Measurements from ENCODE around the gene SHTN1. TPM values are rescaled to one million over a fixed set of nuclear protein-coding genes. Genes with fewer than 3 reads are reported as not detected.

Gene SHTN1
- total RNA-seq = under 1 TPM; 0.08 TPM

DNA sequence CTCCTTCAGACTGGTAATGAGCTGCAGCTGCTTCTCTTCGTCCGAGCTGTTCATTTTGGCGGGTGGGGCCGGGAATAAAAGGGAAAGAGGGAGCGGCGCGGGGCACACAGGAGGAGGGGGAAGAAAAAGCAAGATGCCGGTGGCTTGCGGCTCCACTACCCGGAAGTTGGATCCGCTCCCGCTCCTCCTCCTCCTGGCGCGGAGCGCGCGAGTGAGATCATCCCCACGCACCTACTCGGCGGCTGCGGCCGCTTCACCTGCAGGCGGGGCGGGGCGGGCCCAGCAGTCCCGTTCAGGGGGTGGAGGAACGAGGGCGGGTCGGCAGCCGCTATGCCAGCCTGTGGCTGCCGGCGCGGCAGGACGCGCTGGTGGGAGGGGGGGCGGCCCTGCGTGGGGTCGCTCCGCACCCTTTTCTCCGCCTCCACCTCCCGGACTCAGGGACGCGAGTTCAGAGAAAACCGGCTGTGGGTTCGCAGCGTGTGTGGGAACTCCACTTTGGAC, at the start of gene SHTN1:
Gene SHTN1 (minus strand): TSS at position 162 of the 501 bp plus-strand sequence. CDS start 108 bp downstream, at position 54.
- H3K27me3 Mint-ChIP-seq = peaks cover 52% of the 10 kb centered on the region

GRCh38 chr10:117053482-117053881, 48.5 kb upstream of the SHTN1 start:
- no peak overlapping the region for H3K4me3 Mint-ChIP-seq
- DNase-seq = no peak
- peaks cover 15% of the 10 kb centered on the region for H3K27me3 Mint-ChIP-seq
- H3K27ac Mint-ChIP-seq = no peak overlapping the region
- no peaks in the 10 kb centered on the region for H3K36me3 Mint-ChIP-seq
- no peaks in the 10 kb centered on the region for H3K4me1 Mint-ChIP-seq
- H3K9me3 Mint-ChIP-seq = peaks cover 11% of the 10 kb centered on the region

More for the DNA sequence above, at the start of gene SHTN1:
- Mint-ChIP-seq H3K4me3 (peak within 1 kb of the TSS; percentile 65), H3K4me1 (no peaks in the 10 kb centered on the region), H3K9me3 (no peaks in the 10 kb centered on the region), H3K36me3 (no peaks in the 10 kb centered on the region), H3K27ac (no peak within 1 kb of the TSS)
- DNase-seq = peak; percentile 24

GRCh38 chr10:117047947-117048346, 43.0 kb upstream of the SHTN1 start:
- DNase-seq = no peak
- Mint-ChIP-seq H3K36me3 (peaks cover 2% of the 10 kb centered on the region), H3K9me3 (peaks cover 15% of the 10 kb centered on the region), H3K27me3 (peaks cover 9% of the 10 kb centered on the region), H3K4me1 (no peaks in the 10 kb centered on the region), H3K27ac (no peak overlapping the region), H3K4me3 (no peak overlapping the region)

- H3K4me1 Mint-ChIP-seq = no peaks in the 10 kb centered on the region
- H3K4me3 Mint-ChIP-seq = no peak overlapping the region
- no peaks in the 10 kb centered on the region for H3K9me3 Mint-ChIP-seq
- H3K27me3 Mint-ChIP-seq = peaks cover 11% of the 10 kb centered on the region
- H3K27ac Mint-ChIP-seq = no peak overlapping the region
- DNase-seq = no peak
- no peaks in the 10 kb centered on the region for H3K36me3 Mint-ChIP-seq
These were observed 11.3 kb upstream of the SHTN1 start for GRCh38 chr10:117016266-117016665.

DNA sequence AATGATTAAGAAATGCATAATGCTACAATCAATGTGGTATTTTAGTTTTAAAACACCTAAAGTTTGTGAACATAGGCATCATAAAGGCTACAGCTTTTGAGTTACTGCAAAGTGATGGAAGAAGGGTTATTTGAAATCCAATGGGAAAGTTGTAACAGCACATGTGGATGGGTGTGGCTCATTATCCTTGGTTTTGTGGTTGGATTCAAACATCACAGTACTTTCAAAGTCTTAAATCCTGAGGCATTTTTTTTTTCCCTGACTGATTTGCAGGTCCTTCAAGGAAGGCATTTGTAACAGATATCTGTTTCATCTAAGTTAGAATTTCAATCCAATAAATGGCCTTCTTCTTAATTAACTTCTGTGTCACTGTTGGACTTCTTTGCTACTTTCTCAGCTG, 9.8 kb upstream of the SHTN1 start:
- H3K36me3 Mint-ChIP-seq = no peaks in the 10 kb centered on the region
- no peak overlapping the region for H3K4me3 Mint-ChIP-seq
- H3K27ac Mint-ChIP-seq = no peak overlapping the region
- no peaks in the 10 kb centered on the region for H3K4me1 Mint-ChIP-seq
- H3K9me3 Mint-ChIP-seq = no peaks in the 10 kb centered on the region
- DNase-seq = no peak
- H3K27me3 Mint-ChIP-seq = peaks cover 11% of the 10 kb centered on the region

GRCh38 chr10:117007080-117007479, 2.1 kb upstream of the SHTN1 start:
- Mint-ChIP-seq H3K36me3 (no peaks in the 10 kb centered on the region), H3K4me3 (no peak overlapping the region), H3K27ac (no peak overlapping the region), H3K9me3 (no peaks in the 10 kb centered on the region), H3K27me3 (peaks cover 52% of the 10 kb centered on the region), H3K4me1 (no peaks in the 10 kb centered on the region)
- DNase-seq = no peak

DNA sequence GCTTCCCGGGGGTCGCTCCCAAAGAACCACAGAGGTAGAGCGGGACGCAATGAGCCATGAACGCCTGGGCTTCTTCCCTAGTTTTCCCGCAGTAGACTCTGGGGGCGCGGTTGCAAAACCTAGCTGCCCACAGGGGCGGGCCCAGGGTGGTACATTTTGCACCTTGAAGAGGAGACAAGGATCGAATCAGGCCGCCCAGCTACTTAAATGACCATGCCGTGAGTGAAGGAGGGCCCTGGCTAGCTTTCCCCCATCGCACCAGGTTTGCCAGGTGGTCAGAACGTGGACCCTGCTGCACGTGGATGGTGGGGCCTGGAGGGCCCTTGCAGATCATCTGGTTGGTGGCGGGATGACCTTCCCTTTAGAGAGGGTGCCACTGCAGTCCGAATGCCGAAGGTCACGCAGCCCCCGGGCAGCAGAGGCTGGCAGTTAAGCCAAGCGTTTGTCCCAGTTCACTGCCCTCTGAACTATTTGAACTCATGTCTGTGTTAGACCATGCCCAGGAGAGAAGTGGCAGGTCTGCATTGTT, 604 bp upstream of the SHTN1 start:
- Mint-ChIP-seq H3K27ac (no peak overlapping the region), H3K4me1 (no peaks in the 10 kb centered on the region), H3K4me3 (peak overlapping the region; percentile 29), H3K27me3 (peaks cover 52% of the 10 kb centered on the region), H3K9me3 (no peaks in the 10 kb centered on the region), H3K36me3 (no peaks in the 10 kb centered on the region)
- DNase-seq = no peak

DNA sequence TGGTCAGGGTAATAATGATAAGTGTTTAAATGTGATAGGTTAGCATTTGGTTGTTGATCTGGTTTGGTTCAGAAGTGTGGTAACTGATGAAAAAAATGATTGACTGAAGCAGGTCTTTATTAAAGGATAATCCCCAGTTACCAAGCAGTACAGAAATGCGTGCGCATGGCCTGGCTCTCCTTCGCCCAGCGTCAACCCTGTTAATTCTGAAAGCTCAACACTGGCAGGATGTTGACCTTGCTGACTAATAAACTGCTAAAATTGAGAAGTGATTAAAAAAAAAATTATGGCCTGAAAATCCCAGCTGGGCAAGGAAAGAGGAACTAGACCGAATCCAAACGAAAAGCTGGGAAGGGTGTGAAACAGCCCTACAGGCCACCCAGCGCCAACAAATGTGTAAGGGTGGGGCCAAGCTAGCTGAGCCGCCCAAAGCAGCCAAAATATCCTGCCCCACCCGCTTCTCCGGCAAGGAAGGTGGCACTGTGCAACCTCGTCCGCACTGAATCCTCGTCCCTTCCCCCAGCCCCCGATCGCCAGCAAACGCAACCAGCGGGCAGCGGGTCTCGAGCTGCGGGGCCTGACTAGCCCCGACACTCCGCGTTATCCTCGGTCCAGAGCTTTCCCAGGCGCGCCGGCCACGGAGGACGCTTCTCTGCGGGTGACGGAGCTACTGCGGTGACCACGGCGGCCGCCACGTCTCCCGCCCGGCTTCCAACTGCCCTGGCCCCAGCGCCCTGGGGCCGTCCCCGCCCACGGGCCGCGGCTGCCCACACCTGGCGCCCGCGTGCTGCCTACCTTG, 561 bp downstream of the SHTN1 start:
- no peaks in the 10 kb centered on the region for H3K4me1 Mint-ChIP-seq
- no peaks in the 10 kb centered on the region for H3K9me3 Mint-ChIP-seq
- H3K36me3 Mint-ChIP-seq = no peaks in the 10 kb centered on the region
- no peak overlapping the region for H3K27ac Mint-ChIP-seq
- H3K4me3 Mint-ChIP-seq = peak overlapping the region; percentile 65
- DNase-seq = no peak
- peaks cover 55% of the 10 kb centered on the region for H3K27me3 Mint-ChIP-seq

GRCh38 chr10:117003336-117003735, 1.7 kb downstream of the SHTN1 start:
- Mint-ChIP-seq H3K4me3 (no peak overlapping the region), H3K9me3 (no peaks in the 10 kb centered on the region), H3K27ac (no peak overlapping the region), H3K27me3 (peaks cover 55% of the 10 kb centered on the region), H3K36me3 (no peaks in the 10 kb centered on the region), H3K4me1 (no peaks in the 10 kb centered on the region)
- DNase-seq = no peak

GRCh38 chr10:117002206-117002605, 2.8 kb downstream of the SHTN1 start:
- Mint-ChIP-seq H3K36me3 (no peaks in the 10 kb centered on the region), H3K27ac (no peak overlapping the region), H3K4me1 (no peaks in the 10 kb centered on the region), H3K4me3 (no peak overlapping the region), H3K27me3 (peaks cover 46% of the 10 kb centered on the region), H3K9me3 (no peaks in the 10 kb centered on the region)
- DNase-seq = no peak

DNA sequence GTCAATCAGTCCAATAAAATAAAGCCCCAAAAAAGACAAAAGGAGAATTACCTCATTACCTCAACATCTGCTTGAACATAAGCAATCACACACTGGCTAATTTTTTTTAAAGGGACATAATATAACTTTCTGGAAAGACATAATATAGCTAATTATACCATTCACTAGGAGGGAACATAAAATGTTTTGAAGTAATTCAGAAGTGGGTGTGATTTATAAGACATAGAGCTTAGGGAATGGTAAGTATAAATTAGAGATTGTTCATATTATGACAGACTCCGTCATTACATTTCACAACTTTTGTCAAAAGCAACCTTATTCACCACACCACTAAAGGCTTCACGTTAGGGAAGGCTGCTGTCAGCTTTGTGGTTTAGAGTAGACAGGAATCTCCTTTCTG, 3.8 kb downstream of the SHTN1 start:
- H3K27me3 Mint-ChIP-seq = peaks cover 37% of the 10 kb centered on the region
- no peaks in the 10 kb centered on the region for H3K4me1 Mint-ChIP-seq
- no peak overlapping the region for H3K4me3 Mint-ChIP-seq
- no peak for DNase-seq
- no peaks in the 10 kb centered on the region for H3K9me3 Mint-ChIP-seq
- H3K27ac Mint-ChIP-seq = no peak overlapping the region
- no peaks in the 10 kb centered on the region for H3K36me3 Mint-ChIP-seq

DNA sequence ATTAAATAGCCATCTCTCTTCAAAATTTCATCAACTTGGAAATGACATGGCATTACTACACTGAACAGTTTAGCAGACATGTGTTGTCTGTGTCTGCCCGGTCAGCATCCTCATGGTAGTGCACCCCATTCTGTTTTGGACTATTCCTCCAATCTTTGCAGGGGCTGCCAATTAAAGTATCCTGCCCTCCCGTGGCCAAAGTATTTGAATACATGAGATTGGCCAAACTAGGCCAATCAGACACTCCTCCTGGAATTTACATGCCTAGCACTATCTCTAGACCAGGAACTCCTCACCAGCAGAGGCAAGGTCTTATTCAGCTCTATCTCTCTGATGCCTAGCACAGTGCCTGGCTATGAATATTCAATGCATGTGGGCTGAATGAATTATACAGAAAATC, 4.4 kb downstream of the SHTN1 start:
- no peak for DNase-seq

DNA sequence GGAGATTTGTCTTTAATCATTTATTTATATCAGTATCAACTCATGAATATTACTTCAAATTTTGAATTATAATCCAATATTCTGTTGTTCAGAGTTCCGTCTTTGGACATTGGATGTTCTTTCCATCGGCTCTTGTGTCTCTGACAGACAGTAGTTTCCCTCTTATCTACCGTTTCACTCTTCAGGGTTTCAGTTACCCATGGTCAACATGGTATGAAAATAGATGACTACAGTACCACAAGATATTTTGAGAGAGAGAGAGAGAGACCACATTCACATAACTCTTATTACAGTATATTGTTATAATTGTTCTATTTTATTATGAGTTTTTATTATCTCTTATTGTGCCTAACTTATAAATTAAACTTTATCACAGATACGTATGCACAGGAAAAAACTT, 6.8 kb downstream of the SHTN1 start:
- Mint-ChIP-seq H3K27me3 (peaks cover 20% of the 10 kb centered on the region), H3K36me3 (no peaks in the 10 kb centered on the region), H3K9me3 (no peaks in the 10 kb centered on the region), H3K4me1 (no peaks in the 10 kb centered on the region), H3K4me3 (no peak overlapping the region), H3K27ac (no peak overlapping the region)
- no peak for DNase-seq

More for the DNA sequence above, 4.4 kb downstream of the SHTN1 start:
- Mint-ChIP-seq H3K27me3 (peaks cover 34% of the 10 kb centered on the region), H3K4me1 (no peaks in the 10 kb centered on the region), H3K9me3 (no peaks in the 10 kb centered on the region), H3K4me3 (no peak overlapping the region), H3K27ac (no peak overlapping the region), H3K36me3 (no peaks in the 10 kb centered on the region)

DNA sequence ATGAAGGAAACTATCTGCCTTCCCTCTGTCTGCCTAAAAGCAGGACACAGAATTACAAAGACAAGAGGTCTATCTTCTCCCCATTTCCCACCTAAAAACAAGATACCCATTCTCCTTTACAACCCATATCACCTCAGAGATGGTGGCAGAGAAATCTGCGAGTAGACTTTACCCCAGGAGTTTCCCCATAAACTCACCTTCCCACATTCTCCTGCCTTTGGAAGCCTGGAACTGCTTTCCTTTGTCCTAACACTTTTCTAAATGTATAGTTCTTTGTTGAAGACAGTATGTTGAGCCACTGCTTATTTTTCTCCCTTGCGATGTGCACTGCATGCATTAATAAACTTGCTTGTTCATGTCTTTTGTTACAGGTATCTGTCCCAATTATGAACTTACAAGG, 8.0 kb downstream of the SHTN1 start:
- Mint-ChIP-seq H3K4me1 (no peaks in the 10 kb centered on the region), H3K27me3 (peaks cover 15% of the 10 kb centered on the region)

DNA sequence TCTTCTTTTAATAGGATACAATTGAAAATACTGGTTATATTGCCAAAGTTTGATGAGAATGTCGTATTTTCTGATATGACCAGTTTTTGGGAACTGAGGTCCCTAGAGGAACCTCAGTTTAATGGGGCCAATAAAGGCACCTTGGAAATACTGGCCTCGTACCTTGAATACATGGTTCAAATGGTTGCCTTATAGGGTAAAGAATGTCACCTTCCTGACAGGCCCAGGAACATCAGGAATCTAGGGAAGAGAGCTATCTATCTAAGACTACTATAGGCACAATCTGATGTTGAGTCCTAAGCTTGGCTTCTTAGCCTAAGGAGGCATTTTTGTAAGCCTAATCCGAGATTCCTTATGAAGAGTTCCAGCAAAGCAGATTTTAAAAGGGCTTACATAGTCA, 9.3 kb downstream of the SHTN1 start:
- no peaks in the 10 kb centered on the region for H3K36me3 Mint-ChIP-seq
- DNase-seq = no peak
- H3K4me3 Mint-ChIP-seq = no peak overlapping the region
- H3K9me3 Mint-ChIP-seq = no peaks in the 10 kb centered on the region
- H3K27me3 Mint-ChIP-seq = peaks cover 15% of the 10 kb centered on the region
- H3K4me1 Mint-ChIP-seq = no peaks in the 10 kb centered on the region
- no peak overlapping the region for H3K27ac Mint-ChIP-seq

More for the DNA sequence above, 8.0 kb downstream of the SHTN1 start:
- no peaks in the 10 kb centered on the region for H3K9me3 Mint-ChIP-seq
- no peak for DNase-seq
- no peak overlapping the region for H3K4me3 Mint-ChIP-seq
- no peaks in the 10 kb centered on the region for H3K36me3 Mint-ChIP-seq
- H3K27ac Mint-ChIP-seq = no peak overlapping the region
